HG02884 (cell line): ENCODE measurements around the gene SYT6.

Experiments used
- ATAC-seq: cut with Tn5 transposase; IDR thresholded peaks from one replicate; pipeline ENCODE4 v1.9.1; 2021; ENCODE audit warnings: mild to moderate bottlenecking, moderate library complexity; ENCODE audit not compliant: unreplicated experiment

Gene SYT6

GRCh38 chr1:114122941-114123618 lies 30.6 kb downstream of the SYT6 start:
- ATAC-seq: no peak

DNA sequence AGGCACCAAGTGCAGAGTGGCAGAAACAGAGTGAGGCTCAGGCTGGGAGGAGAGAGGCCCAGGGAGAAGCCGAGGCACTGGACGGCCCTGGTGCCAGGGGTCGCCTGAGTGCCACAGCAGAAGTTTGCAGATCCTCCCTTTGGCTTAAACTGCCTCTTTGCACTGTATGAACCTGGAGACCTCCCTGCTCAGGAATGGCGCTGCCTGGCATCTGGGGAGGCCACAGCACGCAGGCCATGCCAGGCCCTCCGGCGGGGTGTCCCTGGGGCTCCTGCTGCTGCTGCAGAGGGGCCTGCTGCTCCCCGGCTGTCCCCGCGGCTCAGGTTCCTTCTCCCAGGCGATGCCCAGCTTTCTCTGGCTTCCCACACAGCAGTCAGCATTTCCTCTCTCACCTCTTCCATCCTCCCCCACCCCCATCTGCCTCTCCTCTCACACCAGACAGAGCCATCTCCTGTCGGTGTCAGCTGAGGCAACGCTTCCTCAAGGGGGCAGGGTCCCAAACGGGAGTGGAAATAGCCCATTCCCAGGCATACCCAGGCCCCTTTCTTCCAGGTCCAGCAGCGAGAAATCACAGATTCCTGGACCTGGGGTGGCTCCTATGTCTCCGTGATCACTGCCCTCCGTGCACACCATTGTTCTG lies 35.2 kb downstream of the SYT6 start:
- no peak for ATAC-seq

DNA sequence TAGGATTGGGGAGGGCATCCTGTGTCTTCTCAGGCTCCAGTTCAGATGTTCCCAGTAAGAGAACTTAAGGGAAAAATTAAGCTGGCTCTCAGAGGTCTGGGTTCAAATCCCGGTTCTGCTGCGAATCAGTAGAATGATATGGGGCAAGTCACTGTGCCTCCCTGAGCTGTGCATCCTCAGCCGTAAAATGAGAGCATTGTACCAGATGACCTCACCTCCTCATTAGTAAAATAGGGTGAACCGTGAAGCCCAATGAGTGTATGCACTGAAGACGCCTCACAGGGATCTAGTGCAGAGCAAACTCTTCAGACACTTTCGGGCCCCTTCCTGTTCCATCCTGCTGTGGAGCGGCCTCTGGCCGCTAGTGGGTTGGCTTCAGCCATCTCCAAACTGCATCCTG lies 36.0 kb downstream of the SYT6 start:
- no peak for ATAC-seq

DNA sequence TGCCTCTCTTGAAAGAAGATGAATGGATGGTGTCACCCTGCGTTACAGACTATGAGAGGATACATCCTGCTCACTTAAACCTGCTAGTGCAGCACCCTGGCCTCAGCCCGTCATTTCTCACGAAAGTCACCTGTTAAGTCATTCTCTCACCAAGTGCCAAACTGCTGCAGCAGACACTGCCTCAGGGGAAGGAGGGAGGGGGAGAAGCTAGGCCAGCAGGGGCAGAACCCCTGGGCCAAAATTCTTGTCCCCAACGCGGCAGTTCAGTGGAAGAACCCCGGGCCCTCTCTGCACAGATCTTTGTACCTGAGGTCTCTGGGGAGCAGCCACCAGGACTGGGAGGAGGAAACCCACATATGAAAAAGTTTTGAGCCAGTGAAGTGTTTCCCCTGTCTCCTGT lies 37.6 kb downstream of the SYT6 start:
- no peak for ATAC-seq

DNA sequence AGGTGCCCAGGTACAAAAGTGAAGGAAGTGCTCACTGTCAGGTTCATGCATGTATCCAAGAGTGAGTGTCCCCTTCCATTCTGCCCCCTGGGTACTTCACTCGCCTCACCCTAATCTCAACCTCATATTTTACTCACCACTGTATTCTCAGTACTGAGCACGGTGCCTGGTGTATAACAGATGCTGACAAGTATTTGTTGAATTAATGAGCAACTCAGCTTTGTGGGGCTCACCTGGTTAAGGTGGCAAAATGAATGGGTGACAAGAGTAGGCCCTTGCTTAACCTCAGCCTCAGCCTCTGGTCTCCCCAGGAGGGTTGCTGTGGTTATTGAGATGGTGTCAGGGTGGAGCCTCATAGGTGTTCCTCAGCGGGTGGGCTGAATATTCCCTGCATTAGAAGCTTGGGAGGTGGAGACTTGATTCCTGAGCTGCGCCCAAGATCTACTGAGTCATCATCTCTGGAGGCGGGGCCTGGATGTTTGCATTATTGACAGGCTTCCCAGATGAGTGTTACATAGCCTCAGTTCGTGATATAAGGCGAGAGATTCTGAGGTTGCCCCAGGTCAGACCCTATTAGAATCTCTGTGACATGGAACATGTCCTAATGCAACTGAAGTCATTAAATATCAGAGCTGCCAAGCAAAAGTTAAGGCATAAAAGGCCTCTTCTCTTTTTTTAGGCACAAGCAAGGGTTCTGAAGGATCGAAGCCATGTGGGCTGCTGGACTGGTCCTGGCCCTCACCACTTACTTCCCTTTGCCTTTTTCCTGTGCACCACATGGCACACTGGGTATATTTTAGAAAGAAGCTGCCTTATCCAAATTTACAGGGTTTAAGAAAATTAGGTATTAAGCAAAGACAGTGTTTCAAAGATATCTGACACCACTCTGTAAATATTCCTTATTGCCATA lies 39.2 kb downstream of the SYT6 start:
- no peak for ATAC-seq

DNA sequence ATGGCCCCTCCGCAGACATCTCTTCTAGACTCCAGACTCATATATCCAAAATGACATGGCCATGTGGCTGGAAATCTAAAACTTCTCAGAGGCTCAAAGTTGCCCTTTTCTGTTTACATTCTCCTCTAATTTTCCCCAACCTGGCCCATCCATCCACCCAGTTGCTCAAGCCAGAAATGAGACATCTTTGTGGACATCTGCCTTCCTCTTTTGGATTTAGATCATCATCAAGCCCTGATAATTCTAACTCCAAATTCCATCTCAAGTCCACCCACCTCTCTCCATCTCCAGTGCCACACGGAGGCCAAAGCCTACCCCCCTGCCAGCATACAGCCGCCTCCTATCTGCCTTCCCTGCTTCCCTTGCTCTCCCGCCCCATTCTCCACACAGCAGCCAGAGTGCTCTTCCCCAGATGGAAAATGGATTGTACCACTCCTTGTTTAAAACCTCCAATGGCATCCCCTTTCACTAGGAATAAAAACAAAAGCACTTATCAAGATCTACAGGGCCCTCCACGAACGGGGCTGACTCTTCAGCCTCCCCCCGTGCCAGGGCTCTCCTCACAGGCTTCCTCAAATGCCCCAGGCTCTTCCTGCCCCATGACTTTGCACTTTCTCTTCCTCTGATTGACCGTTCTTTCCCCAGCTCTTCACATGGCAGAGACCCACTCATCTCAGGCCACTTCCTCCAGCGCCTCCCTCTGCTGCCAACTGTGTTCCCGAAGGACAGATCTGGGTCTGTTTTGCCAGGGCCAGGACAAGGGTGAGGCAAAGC lies 40.1 kb downstream of the SYT6 start:
- ATAC-seq: no peak

DNA sequence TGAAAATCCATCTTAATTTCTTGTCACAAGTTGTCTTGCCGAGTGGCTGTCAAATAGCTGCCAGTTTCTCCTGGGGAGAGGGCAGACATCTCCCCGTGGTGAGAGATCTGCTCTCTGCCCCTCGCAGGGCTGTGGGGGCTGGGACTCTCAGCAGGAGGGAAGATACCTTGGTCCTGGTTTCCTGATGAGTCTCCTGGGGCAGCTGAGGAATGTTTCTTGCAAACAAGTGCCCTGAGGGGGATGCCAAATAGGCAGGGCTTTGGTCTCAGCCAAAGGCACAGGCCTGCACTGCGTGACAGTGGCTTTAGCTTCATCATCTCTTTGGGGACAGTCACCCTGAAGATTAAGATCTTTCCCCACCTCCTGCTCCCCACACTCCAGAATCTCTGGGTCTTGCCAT lies 40.9 kb downstream of the SYT6 start:
- no peak for ATAC-seq

GRCh38 chr1:114111731-114112641 lies 41.7 kb downstream of the SYT6 start:
- no peak for ATAC-seq

- ATAC-seq: no peak
Measured at GRCh38 chr1:114109981-114110380, 43.7 kb downstream of the SYT6 start.

GRCh38 chr1:114108751-114109255 lies 44.9 kb downstream of the SYT6 start:
- ATAC-seq: peak; percentile 91

GRCh38 chr1:114107474-114108435 lies 45.9 kb downstream of the SYT6 start:
- no peak for ATAC-seq

DNA sequence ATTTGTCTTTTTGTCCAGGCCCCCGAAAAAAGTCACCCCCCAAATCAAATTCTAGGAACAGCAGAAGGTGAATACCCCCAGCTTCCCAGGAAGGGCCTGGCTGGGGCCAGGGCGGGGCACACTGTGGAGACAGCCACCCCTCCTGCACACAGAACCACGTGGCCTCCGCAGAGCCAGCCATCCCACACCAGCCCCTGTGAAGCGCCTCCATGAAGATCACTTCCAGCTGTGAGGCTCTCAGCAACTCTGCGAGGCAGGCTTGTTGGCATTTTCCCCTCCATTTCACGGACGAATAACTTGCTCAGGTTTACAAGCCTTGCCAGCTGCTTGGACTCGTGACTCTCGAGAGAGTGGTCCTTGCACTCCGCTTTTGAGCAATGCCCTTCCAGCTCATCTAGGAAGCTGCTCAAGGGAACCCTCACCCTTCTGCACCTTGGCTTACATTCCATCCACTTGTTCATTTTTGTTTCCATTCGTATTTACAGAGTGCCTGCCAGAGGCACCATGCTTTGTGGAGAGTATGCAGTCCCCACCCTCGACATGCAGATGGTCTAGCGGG lies 48.2 kb downstream of the SYT6 start:
- no peak for ATAC-seq

GRCh38 chr1:114104949-114105348 lies 48.7 kb downstream of the SYT6 start:
- ATAC-seq: no peak

- ATAC-seq: no peak
Measured at GRCh38 chr1:114103992-114104391, 49.7 kb downstream of the SYT6 start.

DNA sequence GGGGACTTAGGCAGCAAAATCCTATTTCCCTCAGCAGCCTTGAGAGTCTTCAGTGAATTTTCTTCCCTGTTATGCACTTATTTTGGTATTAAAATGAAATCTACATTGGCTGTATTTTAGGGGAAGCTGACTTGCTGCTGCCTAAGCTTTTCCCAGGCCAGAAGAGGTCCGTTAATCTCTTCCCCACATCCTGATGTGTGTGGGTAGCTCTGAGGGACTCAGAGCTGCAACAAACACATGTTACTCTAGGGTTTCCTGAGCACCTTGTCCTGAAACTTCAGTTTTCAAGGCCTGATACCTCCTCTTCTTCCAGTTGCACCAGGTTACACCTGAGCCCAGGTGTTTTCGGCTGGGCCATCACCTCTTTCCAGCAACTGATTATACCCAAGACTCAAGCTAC lies 51.5 kb downstream of the SYT6 start:
- no peak for ATAC-seq

DNA sequence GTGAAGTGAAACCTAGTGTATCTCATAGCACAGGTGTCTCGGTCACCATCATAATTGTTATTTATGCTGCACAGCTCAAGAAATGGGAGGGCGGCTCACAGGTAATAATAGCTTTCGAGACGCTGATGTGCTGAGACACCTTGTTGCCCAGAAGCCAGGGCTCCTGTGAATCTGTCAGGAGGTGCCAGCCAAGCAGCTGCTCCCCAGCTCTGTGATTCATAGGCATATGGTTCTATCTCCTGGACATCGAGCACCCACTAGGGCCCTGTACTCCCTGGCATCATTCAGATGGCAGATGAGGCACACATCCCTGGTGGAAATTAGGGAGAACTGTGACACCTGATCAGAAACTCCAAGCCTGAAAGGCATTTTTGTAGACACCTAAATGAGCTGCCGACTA lies 53.5 kb downstream of the SYT6 start:
- ATAC-seq: no peak

- ATAC-seq: no peak
Measured at GRCh38 chr1:114099268-114099667, 54.4 kb downstream of the SYT6 start.

GRCh38 chr1:114097109-114097508 lies 56.6 kb downstream of the SYT6 start:
- no peak for ATAC-seq
